Epithelial cell of proximal tubule (primary cell): ENCODE data around the gene CACNA2D2. TPM values are rescaled to one million over a fixed set of nuclear protein-coding genes. Genes with fewer than 3 reads are reported as not detected.

Source experiments
- DNase-seq: peaks from one replicate; pipeline ENCODE4 v3.0.0-alpha.2; 2011; ENCODE audit warnings: low read depth
- H3K4me3 ChIP-seq: 2 replicates; pipeline ENCODE4 v1.5.1; 2011; ENCODE audit warnings: low read depth, mild to moderate bottlenecking, low read length
- CTCF ChIP-seq: conservative IDR thresholded peaks from 2 replicates; pipeline ENCODE4 v1.5.1; 2012; ENCODE audit warnings: low read depth, mild to moderate bottlenecking, low read length
- total RNA-seq: library from RNA; depleted of rRNA; stranded (reverse); fragments of >200 nt; gene quantifications from 2 replicates; pipeline ENCODE4 v1.2.3, GENCODE V29; 2015

Gene CACNA2D2
- total RNA-seq, 1 donor from 2014 or later, result not detected

- TF ChIP-seq CTCF, result no peak
- no peak overlapping the region for H3K4me3 ChIP-seq
- no peak for DNase-seq
Measured at GRCh38 chr3:50390508-50391224, 112.8 kb downstream of the CACNA2D2 start.

- no peak for DNase-seq
- no peak for TF ChIP-seq CTCF
- H3K4me3 ChIP-seq, result no peak overlapping the region
Measured at GRCh38 chr3:50389414-50389767, 114.0 kb downstream of the CACNA2D2 start.

GRCh38 chr3:50388720-50389413 lies 114.6 kb downstream of the CACNA2D2 start:
- TF ChIP-seq CTCF, result no peak
- no peak for DNase-seq
- H3K4me3 ChIP-seq, result no peak overlapping the region

- no peak for DNase-seq
- peak; percentile 55 for TF ChIP-seq CTCF
- no peak overlapping the region for H3K4me3 ChIP-seq
Measured at GRCh38 chr3:50388016-50388719, 115.3 kb downstream of the CACNA2D2 start.

- no peak for TF ChIP-seq CTCF
- DNase-seq, result no peak
- no peak overlapping the region for H3K4me3 ChIP-seq
Measured at GRCh38 chr3:50385754-50386153, 117.7 kb downstream of the CACNA2D2 start.

- H3K4me3 ChIP-seq, result no peak overlapping the region
- no peak for TF ChIP-seq CTCF
- no peak for DNase-seq
Measured at GRCh38 chr3:50383750-50384149, 119.7 kb downstream of the CACNA2D2 start.
